ENCODE data around the gene PIK3C3.

PIK3C3 gene

DNA sequence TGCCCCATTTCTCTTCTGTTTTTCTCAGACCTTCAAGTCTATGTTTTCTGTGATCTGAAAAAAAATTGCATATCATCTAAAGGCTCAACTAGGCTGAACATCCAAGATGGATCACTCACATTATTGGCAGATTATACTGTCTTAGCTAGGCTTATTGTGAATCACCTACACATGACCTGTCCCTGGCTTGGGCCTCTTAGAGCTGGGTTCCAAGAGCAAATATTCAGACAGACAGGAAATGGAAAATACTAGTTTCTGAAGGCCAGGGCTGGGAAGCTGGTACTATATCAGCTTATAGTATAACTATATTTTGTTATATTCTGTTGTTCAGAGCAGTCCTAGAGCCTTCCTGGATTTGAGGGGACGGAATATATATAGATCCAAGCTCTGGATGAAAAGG lies 90.3 kb downstream of the PIK3C3 start:
- Histone ChIP-seq H3K4me1 (ENCODE audit: control insufficient read depth, insufficient read depth, low read length) (no peaks in the 10 kb centered on the region), H3K27ac (ENCODE audit: extremely low read depth, low read depth, low read length) (no peak overlapping the region), H3K9me3 (ENCODE audit: control insufficient read depth, insufficient read depth, low read depth, low read length) (no peaks in the 10 kb centered on the region), H3K4me3 (ENCODE audit: low read depth, low read length) (no peak overlapping the region), H3K36me3 (ENCODE audit: control insufficient read depth in 2 of 2, insufficient read depth in 1 of 2, low read length in 2 of 2) (peaks cover 22 to 33% of the 10 kb centered on the region in 2 experiments)
- ChIA-PET POLR2A (no interaction called here), CTCF (interaction anchor here (0.6 to 1.5 kb wide), 2 partner anchors 17 to 21 kb away, joined by 5 to 7 read pairs; no protein-coding TSS in a partner anchor)
- TF ChIP-seq SCRT1 (tag by site-specific recombination; IDR thresholded peaks at IDR 0.05; ENCODE audit: borderline replicate concordance), result no peak
- no peak for TF ChIP-seq ZNF132 (tag by site-specific recombination; IDR thresholded peaks at IDR 0.05; ENCODE audit: borderline replicate concordance)
- TF ChIP-seq, protein P1, sequence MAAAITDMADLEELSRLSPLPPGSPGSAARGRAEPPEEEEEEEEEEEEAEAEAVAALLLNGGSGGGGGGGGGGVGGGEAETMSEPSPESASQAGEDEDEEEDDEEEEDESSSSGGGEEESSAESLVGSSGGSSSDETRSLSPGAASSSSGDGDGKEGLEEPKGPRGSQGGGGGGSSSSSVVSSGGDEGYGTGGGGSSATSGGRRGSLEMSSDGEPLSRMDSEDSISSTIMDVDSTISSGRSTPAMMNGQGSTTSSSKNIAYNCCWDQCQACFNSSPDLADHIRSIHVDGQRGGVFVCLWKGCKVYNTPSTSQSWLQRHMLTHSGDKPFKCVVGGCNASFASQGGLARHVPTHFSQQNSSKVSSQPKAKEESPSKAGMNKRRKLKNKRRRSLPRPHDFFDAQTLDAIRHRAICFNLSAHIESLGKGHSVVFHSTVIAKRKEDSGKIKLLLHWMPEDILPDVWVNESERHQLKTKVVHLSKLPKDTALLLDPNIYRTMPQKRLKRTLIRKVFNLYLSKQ (tag by site-specific recombination; IDR thresholded peaks at IDR 0.05; ENCODE audit: borderline replicate concordance), result no peak

DNA sequence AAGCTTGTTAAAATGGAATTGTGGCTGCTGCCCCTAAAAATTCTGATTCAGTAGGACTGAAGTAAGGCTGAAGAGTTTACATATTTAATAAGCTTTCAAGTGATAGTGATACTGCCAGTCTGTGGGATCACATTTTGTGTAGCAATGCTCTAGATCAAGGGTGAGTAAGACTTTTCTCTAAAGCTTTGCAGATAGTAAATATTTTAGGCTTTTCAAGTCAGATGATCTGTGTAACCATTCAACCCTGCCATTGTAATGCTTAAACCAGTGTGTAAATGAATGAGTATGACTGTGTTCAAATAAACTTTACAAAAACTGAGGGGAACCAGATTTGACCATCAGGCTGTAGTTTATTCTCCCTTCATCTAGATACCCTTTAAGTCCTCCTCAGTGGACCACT lies 92.7 kb downstream of the PIK3C3 start:
- ChIA-PET POLR2A (no interaction called here), CTCF (interaction anchor here (0.6 to 1.3 kb wide), 6 partner anchors 15 to 1373 kb away, joined by 3 to 4 read pairs (median 3); no protein-coding TSS in a partner anchor)
- Histone ChIP-seq H3K27ac (ENCODE audit: extremely low read depth, low read depth, low read length) (no peak overlapping the region), H3K36me3 (ENCODE audit: control insufficient read depth in 2 of 2, insufficient read depth in 1 of 2, low read length in 2 of 2) (peaks cover 15 to 17% of the 10 kb centered on the region in 2 experiments), H3K9me3 (ENCODE audit: control insufficient read depth, insufficient read depth, low read depth, low read length) (no peaks in the 10 kb centered on the region), H3K4me1 (ENCODE audit: control insufficient read depth, insufficient read depth, low read length) (no peaks in the 10 kb centered on the region), H3K4me3 (ENCODE audit: low read depth, low read length) (no peak overlapping the region)
- TF ChIP-seq, protein P2, sequence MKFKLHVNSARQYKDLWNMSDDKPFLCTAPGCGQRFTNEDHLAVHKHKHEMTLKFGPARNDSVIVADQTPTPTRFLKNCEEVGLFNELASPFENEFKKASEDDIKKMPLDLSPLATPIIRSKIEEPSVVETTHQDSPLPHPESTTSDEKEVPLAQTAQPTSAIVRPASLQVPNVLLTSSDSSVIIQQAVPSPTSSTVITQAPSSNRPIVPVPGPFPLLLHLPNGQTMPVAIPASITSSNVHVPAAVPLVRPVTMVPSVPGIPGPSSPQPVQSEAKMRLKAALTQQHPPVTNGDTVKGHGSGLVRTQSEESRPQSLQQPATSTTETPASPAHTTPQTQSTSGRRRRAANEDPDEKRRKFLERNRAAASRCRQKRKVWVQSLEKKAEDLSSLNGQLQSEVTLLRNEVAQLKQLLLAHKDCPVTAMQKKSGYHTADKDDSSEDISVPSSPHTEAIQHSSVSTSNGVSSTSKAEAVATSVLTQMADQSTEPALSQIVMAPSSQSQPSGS (tag by site-specific recombination; IDR thresholded peaks at IDR 0.05; ENCODE audit: low read depth), result no peak
- TF ChIP-seq WT1 (tag by site-specific recombination; IDR thresholded peaks at IDR 0.05), result no peak
- TF ChIP-seq ZNF211 (tag by site-specific recombination; IDR thresholded peaks at IDR 0.05; ENCODE audit: low read depth), result no peak
- TF ChIP-seq SP2 (tag by site-specific recombination; IDR thresholded peaks at IDR 0.05), result no peak
- no peak for TF ChIP-seq ZNF48 (tag by site-specific recombination; IDR thresholded peaks at IDR 0.05)
- TF ChIP-seq SALL2 (tag by site-specific recombination; IDR thresholded peaks at IDR 0.05; ENCODE audit: borderline replicate concordance), result no peak
- no peak for TF ChIP-seq ZNF138 (tag by site-specific recombination; IDR thresholded peaks at IDR 0.05; ENCODE audit: borderline replicate concordance)
- TF ChIP-seq ZBTB7A (tag by site-specific recombination; IDR thresholded peaks at IDR 0.05; ENCODE audit: low read depth), result no peak
- TF ChIP-seq, protein P3, sequence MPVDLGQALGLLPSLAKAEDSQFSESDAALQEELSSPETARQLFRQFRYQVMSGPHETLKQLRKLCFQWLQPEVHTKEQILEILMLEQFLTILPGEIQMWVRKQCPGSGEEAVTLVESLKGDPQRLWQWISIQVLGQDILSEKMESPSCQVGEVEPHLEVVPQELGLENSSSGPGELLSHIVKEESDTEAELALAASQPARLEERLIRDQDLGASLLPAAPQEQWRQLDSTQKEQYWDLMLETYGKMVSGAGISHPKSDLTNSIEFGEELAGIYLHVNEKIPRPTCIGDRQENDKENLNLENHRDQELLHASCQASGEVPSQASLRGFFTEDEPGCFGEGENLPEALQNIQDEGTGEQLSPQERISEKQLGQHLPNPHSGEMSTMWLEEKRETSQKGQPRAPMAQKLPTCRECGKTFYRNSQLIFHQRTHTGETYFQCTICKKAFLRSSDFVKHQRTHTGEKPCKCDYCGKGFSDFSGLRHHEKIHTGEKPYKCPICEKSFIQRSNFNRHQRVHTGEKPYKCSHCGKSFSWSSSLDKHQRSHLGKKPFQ (tag by site-specific recombination; IDR thresholded peaks at IDR 0.05), result no peak
- no peak for TF ChIP-seq ZNF302 (tag by site-specific recombination; IDR thresholded peaks at IDR 0.05; ENCODE audit: low read depth)
- TF ChIP-seq, protein P4, sequence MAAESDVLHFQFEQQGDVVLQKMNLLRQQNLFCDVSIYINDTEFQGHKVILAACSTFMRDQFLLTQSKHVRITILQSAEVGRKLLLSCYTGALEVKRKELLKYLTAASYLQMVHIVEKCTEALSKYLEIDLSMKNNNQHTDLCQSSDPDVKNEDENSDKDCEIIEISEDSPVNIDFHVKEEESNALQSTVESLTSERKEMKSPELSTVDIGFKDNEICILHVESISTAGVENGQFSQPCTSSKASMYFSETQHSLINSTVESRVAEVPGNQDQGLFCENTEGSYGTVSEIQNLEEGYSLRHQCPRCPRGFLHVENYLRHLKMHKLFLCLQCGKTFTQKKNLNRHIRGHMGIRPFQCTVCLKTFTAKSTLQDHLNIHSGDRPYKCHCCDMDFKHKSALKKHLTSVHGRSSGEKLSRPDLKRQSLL (tag by site-specific recombination; IDR thresholded peaks at IDR 0.05), result no peak
- no peak for TF ChIP-seq ZNF747 (tag by site-specific recombination; IDR thresholded peaks at IDR 0.05)
- no peak for TF ChIP-seq ZNF600 (tag by site-specific recombination; IDR thresholded peaks at IDR 0.05)
- no peak for TF ChIP-seq KLF16 (tag by site-specific recombination; IDR thresholded peaks at IDR 0.05)
- TF ChIP-seq SCRT2 (tag by site-specific recombination; IDR thresholded peaks at IDR 0.05), result no peak
- TF ChIP-seq ZBTB21 (tag by site-specific recombination; IDR thresholded peaks at IDR 0.05), result no peak
- TF ChIP-seq ZNF423 (tag by site-specific recombination; IDR thresholded peaks at IDR 0.05), result no peak
